PC-9 (cell line): ENCODE data around the gene PER3.

Experiments used
- EZH2 ChIP-seq: fragments of 200-600 bp; sonication (generic); IDR thresholded peaks from 2 replicates; pipeline ENCODE4 v1.8.0; 2017; ENCODE audit warnings: antibody characterized with exemption, low read depth
- TF ChIP-seq, protein P1 (sequence below): fragments of 200-600 bp; sonication (generic); conservative IDR thresholded peaks from 2 replicates; pipeline ENCODE4 v1.6.1; 2017; ENCODE audit warnings: mixed run types, antibody characterized with exemption, mild to moderate bottlenecking, moderate library complexity

DNA sequence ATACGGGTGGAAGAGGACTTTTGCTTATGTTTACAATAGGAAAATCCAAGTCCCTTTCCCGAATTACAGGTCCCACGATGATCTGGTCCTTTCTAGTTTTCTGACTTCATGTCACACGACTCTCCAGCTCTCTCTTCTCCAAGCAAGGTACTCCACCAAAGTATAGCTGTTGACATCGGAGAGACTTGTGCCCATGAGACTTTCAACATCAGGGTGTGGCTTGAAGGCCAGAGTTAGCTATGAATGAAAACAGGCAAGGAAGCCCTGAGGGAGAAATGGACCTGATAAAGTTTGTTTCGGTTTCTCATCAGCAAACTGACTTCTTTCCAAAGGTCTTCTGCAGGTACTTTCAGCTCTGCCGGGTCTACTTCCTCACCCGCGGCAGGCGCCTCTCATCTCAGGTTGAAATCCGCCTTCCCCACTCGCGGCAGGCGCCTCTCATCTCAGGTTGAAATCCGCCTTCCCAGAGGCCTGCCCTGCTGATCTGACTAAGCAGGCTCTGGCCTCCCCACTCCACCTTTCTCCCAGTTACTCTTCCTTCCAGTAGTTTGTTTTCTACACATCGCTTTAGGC, 2.1 kb upstream of the PER3 start:
- TF ChIP-seq EZH2 = no peak
- TF ChIP-seq, protein P1, sequence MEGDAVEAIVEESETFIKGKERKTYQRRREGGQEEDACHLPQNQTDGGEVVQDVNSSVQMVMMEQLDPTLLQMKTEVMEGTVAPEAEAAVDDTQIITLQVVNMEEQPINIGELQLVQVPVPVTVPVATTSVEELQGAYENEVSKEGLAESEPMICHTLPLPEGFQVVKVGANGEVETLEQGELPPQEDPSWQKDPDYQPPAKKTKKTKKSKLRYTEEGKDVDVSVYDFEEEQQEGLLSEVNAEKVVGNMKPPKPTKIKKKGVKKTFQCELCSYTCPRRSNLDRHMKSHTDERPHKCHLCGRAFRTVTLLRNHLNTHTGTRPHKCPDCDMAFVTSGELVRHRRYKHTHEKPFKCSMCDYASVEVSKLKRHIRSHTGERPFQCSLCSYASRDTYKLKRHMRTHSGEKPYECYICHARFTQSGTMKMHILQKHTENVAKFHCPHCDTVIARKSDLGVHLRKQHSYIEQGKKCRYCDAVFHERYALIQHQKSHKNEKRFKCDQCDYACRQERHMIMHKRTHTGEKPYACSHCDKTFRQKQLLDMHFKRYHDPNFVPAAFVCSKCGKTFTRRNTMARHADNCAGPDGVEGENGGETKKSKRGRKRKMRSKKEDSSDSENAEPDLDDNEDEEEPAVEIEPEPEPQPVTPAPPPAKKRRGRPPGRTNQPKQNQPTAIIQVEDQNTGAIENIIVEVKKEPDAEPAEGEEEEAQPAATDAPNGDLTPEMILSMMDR = no peak
